Suppressor macrophage (primary cell): ENCODE measurements around the gene METTL4.
A peak's percentile ranks its signal among the peaks of the same experiment; 100 is the strongest.
"Not testable (repeated sequence)": the region's sequence is repeated elsewhere in the genome, so short reads cannot be mapped to it uniquely, and the experiment has no call there.

Source experiments
- DNase-seq, 4 experiments: peaks; one replicate each; pipeline ENCODE4 v3.0.0-alpha.2; 2020 to 2022

METTL4 gene

DNA sequence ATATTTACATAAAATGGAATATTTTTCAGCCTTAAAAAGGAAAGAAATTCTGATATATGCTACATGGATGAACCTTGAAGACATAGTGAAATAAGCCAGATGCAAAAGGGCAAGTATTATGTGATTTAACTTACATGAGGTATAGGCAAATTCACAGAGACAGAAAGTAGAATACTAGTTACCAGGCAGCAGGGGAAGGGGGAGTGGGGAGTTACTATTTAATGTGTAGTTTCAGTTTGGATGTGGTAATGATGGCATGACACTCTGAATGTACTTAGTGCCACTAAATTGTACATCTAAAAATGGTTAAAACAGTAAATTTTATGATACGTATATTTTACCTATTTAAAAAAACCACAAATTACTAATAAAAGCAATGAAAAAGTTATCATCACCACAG is 12.1 kb downstream of the METTL4 start:
- DNase-seq: no peak

- no peak for DNase-seq
Measured at GRCh38 chr18:2557536-2557935, 13.8 kb downstream of the METTL4 start.

- DNase-seq: no peak
Measured at GRCh38 chr18:2555895-2556294, 15.4 kb downstream of the METTL4 start.

- no peak for DNase-seq
Measured at GRCh38 chr18:2554696-2555095, 16.6 kb downstream of the METTL4 start.

DNA sequence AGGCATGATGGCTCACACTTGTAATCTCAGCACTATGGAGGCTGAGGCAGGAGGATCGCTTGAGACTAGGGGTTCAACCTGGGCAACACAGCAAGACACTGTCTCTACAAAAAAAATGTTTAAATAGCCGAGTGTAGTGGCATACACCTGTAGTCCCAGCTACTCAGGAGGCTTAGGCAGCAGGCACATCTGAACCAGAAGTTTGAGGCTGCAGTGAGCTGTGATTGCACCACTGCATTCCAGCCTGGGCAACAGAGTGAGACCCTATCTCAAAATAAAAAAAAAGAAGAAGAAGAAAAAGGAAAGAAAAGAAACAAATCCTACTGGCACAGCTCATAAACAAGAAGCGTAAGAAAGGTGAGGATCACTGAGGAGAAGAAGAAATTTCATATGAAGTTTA is 19.9 kb downstream of the METTL4 start:
- no peak for DNase-seq

- DNase-seq: no peak
Measured at GRCh38 chr18:2549462-2549861, 21.8 kb downstream of the METTL4 start.

GRCh38 chr18:2547477-2548087 is 23.7 kb downstream of the METTL4 start:
- DNase-seq: peak in 3 of 4 experiments; percentile 36 to 66 (median 52)

- DNase-seq: no peak
Measured at GRCh38 chr18:2545155-2545554, 26.1 kb downstream of the METTL4 start.

DNA sequence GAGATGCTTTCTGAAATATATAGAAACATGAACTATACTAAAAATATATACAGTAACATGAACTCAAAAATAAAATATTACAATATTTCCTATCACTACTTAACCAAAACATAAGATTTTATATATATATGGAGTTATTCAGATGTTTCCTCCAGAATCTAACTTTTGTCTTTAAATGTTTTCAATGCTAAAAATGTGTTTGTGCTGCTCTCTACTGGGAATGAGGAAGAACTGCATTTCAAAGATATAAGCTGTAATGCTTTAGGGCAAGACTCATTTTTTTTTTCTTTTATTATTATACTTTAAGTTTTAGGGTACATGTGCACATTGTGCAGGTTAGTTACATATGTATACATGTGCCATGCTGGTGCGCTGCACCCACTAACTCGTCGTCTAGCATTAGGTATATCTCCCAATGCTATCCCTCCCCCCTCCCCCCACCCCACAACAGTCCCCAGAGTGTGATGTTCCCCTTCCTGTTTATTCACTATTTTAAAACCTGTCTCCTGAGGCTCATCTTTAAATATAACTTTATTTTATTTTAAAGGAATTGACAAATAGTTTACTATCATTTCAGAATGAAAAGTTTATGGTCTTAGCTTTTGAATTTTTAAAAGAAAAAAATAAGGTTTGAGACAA is 29.3 kb downstream of the METTL4 start:
- DNase-seq: peak; percentile 5 to 71 (median 40)

- DNase-seq: no peak
Measured at GRCh38 chr18:2540575-2540974, 30.7 kb downstream of the METTL4 start.

DNA sequence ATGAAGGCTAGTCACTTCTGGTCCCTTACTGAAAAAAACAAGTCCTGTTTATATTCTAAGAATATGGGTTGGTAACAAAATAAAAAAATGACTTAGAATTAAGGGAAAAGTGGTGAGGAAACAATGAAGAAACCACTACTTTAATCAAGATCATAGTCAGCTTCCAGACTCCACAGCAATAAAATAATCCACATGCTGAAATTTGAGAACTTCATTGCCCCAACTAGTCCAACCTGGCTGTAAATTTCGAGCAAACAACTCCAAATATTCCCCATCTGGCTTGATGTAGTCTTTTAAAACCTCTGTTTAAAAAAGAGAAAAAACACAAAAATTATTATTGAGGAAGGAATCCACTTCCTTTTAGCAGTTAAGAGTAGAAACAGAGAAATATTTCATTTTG is 32.5 kb downstream of the METTL4 start:
- DNase-seq: no peak

DNA sequence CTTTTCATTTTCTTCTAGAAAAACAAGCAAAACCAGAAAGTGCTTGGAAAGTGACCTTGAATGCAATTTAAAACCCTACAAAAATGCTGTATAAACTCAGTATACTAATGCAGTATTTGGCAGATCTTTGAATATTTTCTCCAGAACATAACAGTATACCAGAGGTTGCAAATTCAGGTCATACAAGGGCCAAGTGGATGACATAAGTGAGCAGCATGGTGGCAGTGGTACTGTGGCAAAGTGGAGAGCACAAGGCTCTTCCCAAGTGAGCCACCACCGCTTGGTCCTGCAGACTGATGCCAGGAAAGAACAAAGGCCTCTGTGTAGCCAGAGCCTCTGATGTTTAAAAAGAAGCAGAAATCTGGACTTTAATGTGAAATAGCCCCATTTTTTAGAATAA is 33.1 kb downstream of the METTL4 start:
- no peak for DNase-seq

DNA sequence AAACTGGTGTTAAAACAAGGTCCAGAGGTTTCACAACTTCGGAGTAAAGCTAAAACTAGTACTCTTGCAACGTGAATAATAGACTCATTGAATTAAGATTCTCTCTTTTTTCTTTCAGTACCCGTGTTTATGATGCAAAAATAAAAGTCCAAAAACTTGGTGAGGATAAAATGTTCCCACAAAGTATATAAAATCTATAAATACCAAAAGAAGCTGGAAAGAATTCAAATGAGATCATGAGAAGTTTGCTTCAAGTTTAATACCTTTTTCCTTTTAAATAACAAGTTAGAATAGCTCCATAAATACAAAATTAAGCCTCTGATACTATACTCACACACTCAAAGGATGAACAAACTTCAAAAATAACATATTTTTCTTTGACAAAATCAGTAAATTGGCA is 34.0 kb downstream of the METTL4 start:
- no peak for DNase-seq

DNA sequence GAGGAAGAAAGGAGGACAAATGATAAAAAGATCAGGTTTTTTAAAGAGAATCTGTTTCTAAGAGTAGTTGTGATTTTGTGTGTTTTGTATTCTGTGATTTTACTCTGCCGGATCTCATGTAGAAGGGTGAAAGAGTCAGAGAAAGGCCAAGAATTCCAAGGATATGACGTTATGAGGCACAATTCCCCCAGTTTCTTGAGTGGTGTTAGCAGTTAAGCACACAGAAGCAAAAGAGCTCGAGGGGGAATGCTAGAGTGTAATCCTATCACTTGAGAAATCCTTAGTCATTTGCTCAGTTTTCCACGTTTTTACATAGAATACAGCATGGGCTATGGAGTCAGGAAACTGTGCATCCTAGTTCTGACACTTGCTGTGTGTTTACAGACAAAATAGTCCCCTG is 34.8 kb downstream of the METTL4 start:
- no peak for DNase-seq

DNA sequence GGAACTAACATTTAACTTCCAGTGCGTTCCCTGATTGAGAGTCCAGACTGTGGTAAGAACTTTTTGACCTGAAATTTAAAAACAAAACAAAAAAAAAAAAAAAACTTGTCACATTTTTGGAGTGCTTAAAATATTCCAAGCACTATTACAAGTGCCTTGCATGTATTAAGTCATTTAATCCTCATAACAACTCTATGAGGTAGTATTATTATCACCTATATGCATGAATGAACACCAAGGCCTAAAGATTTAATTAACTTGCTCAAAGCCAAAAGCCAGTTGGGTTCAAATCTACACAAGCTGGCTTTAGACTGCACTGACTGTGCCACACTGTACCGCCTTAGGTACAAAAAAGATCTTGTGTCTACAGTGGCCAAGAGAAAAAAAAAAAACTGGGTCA is 35.2 kb downstream of the METTL4 start:
- DNase-seq: no peak

DNA sequence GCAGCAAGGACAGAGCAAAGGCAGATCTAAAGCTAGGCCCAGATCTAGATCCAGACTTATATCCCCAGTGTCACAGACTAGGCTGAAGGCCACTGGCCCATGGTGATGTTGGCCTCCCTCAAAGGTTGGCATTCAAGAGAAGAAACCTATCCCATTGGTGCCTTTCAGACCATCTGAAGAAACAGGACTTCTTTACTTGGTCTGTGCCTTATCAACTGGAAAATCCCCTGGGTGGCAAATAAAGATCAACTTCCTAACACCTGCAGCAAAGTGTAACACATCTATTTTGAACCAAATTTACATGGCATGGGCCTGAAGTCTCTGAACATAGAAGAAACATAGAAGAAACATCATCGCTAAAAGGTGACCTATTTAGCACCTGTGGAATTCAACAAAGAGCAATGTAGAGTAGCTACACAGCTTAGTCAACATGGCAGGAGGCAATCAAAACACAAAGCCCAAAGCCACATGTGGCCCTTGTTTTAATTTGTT is 35.8 kb downstream of the METTL4 start:
- DNase-seq: no peak

- no peak for DNase-seq
Measured at GRCh38 chr18:2534906-2535305, 36.4 kb downstream of the METTL4 start.

- DNase-seq: no peak
Measured at GRCh38 chr18:2532797-2533196, 38.5 kb downstream of the METTL4 start.

DNA sequence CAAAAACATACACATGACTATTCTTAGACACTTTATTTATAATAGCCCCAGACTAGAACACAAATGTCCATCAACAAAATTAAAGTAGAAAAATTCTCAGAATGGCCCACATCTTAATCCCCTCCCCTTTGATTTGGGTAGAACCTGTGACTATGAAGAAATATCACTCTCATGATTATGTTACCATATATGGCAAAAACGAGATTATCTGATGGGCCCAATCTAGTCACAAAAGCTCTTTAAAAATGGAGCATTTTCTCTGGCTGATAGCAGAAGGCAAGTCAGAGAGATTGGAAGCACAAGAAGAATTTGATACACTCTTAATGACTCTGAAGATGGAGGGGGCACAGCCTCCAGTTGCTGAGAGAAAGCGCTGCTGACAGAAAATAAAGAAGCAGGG is 39.6 kb downstream of the METTL4 start:
- no peak for DNase-seq

GRCh38 chr18:2529154-2529553 is 42.2 kb downstream of the METTL4 start:
- DNase-seq: no peak

DNA sequence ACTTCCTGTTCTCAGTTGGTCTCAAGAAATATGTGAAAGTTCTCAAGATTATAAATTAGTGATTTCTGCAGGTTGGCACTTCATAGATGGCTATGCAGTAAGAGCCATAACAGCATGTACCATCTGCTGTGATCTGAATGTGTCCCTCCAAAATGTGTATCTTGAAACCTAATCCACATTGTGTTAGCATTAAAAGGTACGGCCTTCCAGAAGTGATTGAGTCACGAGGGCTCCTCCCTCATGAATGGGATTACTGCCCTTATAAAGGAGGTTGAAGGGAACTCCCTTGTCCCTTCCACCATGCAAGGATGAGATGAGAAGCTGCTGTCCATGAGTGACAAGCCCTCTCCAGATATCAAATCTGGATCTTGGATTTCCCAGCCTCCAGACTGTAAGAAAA is 45.0 kb downstream of the METTL4 start:
- DNase-seq: no peak

GRCh38 chr18:2524794-2525198 is 46.5 kb downstream of the METTL4 start:
- not testable (repeated sequence) for DNase-seq

- no peak for DNase-seq
Measured at GRCh38 chr18:2522112-2522511, 49.2 kb downstream of the METTL4 start.

GRCh38 chr18:2518473-2518872 is 52.8 kb downstream of the METTL4 start:
- no peak for DNase-seq
